ENCODE measurements around the gene EHBP1.

Gene EHBP1

GRCh38 chr2:62938126-62938525 is 232.6 kb downstream of the EHBP1 start:
- Mint-ChIP-seq H3K36me3 (ENCODE audit: low read depth) (no peaks in the 10 kb centered on the region), H3K9me3 (no peaks in the 10 kb centered on the region), H3K27me3 (ENCODE audit: low read depth, poor library complexity) (no peaks in the 10 kb centered on the region), H3K4me1 (no peaks in the 10 kb centered on the region), H3K4me3 (no peak overlapping the region), H3K27ac (no peak overlapping the region)
- TF ChIP-seq CTCF (IDR thresholded peaks at IDR 0.05) = no peak
- no peak for DNase-seq

GRCh38 chr2:62939735-62940491 is 234.4 kb downstream of the EHBP1 start:
- DNase-seq = no peak
- H3K9me3 Mint-ChIP-seq = no peaks in the 10 kb centered on the region
- H3K4me3 Mint-ChIP-seq = no peak overlapping the region
- no peaks in the 10 kb centered on the region for H3K4me1 Mint-ChIP-seq
- no peak for TF ChIP-seq CTCF (IDR thresholded peaks at IDR 0.05)
- H3K27ac Mint-ChIP-seq = no peak overlapping the region
- H3K36me3 Mint-ChIP-seq (ENCODE audit: low read depth) = peaks cover 4% of the 10 kb centered on the region
- H3K27me3 Mint-ChIP-seq (ENCODE audit: low read depth, poor library complexity) = no peaks in the 10 kb centered on the region

- no peak for TF ChIP-seq CTCF (IDR thresholded peaks at IDR 0.05)
- Mint-ChIP-seq H3K36me3 (ENCODE audit: low read depth) (peaks cover 4% of the 10 kb centered on the region), H3K4me1 (no peaks in the 10 kb centered on the region), H3K27ac (no peak overlapping the region), H3K9me3 (no peaks in the 10 kb centered on the region), H3K4me3 (no peak overlapping the region), H3K27me3 (ENCODE audit: low read depth, poor library complexity) (no peaks in the 10 kb centered on the region)
- no peak for DNase-seq
Observed at GRCh38 chr2:62940697-62941096, 235.2 kb downstream of the EHBP1 start.

GRCh38 chr2:62941413-62941812 is 235.9 kb downstream of the EHBP1 start:
- H3K27me3 Mint-ChIP-seq (ENCODE audit: low read depth, poor library complexity) = no peaks in the 10 kb centered on the region
- DNase-seq = no peak
- H3K36me3 Mint-ChIP-seq (ENCODE audit: low read depth) = peaks cover 4% of the 10 kb centered on the region
- H3K9me3 Mint-ChIP-seq = no peaks in the 10 kb centered on the region
- H3K27ac Mint-ChIP-seq = no peak overlapping the region
- no peak overlapping the region for H3K4me3 Mint-ChIP-seq
- no peak for TF ChIP-seq CTCF (IDR thresholded peaks at IDR 0.05)
- no peaks in the 10 kb centered on the region for H3K4me1 Mint-ChIP-seq

GRCh38 chr2:62944362-62944761 is 238.8 kb downstream of the EHBP1 start:
- Mint-ChIP-seq H3K4me3 (no peak overlapping the region), H3K36me3 (ENCODE audit: low read depth) (peaks cover 4% of the 10 kb centered on the region), H3K4me1 (no peaks in the 10 kb centered on the region), H3K27me3 (ENCODE audit: low read depth, poor library complexity) (no peaks in the 10 kb centered on the region), H3K27ac (no peak overlapping the region), H3K9me3 (no peaks in the 10 kb centered on the region)
- no peak for TF ChIP-seq CTCF (IDR thresholded peaks at IDR 0.05)
- DNase-seq = no peak

GRCh38 chr2:62947403-62947802 is 241.9 kb downstream of the EHBP1 start:
- Mint-ChIP-seq H3K4me3 (no peak overlapping the region), H3K27ac (no peak overlapping the region), H3K27me3 (ENCODE audit: low read depth, poor library complexity) (no peaks in the 10 kb centered on the region), H3K36me3 (ENCODE audit: low read depth) (peaks cover 4% of the 10 kb centered on the region), H3K4me1 (no peaks in the 10 kb centered on the region), H3K9me3 (no peaks in the 10 kb centered on the region)
- no peak for DNase-seq
- no peak for TF ChIP-seq CTCF (IDR thresholded peaks at IDR 0.05)
